ENCODE results near the gene APOBEC3C. TPM values are rescaled to one million over a fixed set of nuclear protein-coding genes. Genes with fewer than 3 reads are reported as not detected.

Gene APOBEC3C
- total RNA-seq = 1.7 and 2.2 TPM in 2 replicates

DNA sequence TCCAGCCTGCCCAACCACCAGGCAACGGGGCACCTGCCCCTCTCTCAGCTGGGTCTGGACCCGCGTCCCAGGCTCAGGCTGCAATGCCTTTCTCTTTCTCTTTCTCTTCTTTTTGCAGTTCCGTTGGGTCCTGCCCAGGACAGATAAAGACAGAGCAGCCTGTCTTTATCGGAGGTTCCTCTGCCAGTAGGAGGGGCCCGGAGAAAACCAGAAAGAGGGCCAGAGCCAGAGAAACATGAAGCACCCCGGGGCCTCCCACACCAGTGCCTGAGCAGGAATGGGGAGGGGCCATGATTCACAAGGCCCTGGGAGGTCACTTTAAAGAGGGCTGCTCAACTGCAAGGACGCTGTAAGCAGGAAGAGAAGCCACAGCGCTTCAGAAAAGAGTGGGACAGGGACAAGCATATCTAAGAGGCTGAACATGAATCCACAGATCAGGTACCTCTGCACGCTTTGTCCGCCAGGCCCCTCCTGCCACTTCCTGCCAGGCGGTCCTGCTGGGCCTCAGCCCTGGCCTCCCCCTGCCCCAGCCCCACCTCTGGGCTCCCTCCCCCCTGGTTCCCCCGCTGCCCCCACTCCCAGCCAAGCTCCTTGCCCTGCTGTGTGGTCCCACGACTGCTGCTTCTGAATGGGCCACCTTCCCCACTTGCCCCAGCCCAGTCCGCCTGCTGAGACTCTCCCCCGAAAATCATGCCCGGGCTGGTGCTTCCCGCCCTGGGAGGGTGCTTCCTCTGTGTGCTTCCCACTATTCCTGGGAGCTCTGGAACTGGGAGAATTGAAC, at the start of gene APOBEC3C:
TSS of gene APOBEC3C (plus strand) at position 316 of the 781 bp plus-strand sequence. CDS start at position 422, 106 bp downstream.

DNA sequence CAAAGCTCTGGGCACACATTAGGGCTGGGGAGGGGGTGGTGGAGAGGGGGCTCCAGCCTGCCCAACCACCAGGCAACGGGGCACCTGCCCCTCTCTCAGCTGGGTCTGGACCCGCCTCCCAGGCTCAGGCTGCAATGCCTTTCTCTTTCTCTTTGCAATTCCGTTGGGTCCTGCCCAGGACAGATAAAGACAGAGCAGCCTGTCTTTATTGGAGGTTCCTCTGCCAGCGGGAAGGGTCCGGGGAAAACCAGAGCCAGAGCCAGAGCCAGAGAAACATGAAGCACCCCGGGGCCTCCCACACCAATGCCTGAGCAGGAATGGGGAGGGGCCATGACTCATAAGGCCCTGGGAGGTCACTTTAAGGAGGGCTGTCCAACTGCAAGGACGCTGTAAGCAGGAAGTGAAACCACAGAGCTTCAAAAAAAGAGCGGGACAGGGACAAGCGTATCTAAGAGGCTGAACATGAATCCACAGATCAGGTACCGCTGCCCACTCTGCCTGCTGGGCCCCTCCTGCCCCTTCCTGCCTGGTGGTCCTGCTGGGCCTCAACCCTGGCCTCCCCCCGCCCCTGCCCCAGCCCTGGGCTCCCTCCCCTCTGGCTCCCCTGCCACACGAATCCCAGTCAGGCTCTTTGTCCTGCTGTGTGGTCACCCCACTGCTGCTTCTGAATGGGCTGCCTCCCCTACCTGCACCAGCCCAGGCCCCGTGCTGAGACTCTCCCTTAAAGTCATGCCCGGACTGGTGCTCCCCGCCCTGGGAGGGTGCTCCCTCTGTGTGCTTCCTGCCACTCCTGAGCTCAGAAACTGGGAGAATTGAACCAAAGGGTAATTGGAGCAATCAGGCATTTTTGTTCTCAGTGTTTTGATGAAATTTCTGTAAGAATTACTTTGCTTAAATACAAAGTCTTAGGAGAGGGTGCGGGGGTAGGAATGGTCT, 31.8 kb upstream of the APOBEC3C start, which contains the start of gene APOBEC3B:
TSS of gene APOBEC3B (plus strand) at position 356 of the 936 bp plus-strand sequence. CDS start at position 463, 107 bp downstream.

DNA sequence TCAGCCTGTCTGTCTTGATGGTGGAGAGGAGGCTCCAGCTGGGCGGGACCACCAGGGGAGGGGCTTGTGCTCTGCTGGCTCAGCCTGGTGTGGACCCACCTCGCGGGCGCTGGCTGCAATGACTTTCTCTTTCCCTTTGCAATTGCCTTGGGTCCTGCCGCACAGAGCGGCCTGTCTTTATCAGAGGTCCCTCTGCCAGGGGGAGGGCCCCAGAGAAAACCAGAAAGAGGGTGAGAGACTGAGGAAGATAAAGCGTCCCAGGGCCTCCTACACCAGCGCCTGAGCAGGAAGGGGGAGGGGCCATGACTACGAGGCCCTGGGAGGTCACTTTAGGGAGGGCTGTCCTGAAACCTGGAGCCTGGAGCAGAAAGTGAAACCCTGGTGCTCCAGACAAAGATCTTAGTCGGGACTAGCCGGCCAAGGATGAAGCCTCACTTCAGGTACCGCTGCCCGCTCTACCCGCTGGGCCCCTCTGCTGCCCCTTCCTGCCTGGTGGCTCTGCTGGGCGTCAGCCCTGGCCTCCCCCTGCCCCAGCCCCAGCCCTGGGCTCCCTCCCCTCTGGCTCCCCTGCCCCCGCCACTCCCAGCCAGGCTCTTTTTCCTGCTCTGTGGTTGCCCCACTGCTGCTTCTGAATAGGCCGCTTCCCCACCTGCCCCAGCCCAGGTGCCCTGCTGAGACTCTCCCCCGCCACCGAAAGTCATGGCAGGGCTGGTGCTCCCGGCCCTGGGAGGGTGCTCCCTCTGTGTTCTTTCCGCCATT, 26.7 kb downstream of the APOBEC3C start, which contains the start of gene APOBEC3F:
TSS of gene APOBEC3F (plus strand) at position 327 of the 759 bp plus-strand sequence. CDS start at position 424, 97 bp downstream.

Other genes with a start within 250 kb of the APOBEC3C start
- gene DNAL4, start 220.1 kb upstream of the APOBEC3C start, total RNA-seq = 14.2 and 15.2 TPM in 2 replicates
- gene NPTXR, start 170.2 kb upstream of the APOBEC3C start, total RNA-seq = 0.18 and 0.47 TPM in 2 replicates
- 25.9 and 30.3 TPM in 2 replicates for gene CBX6, start 142.0 kb upstream of the APOBEC3C start, total RNA-seq
- gene APOBEC3A, start 56.6 kb upstream of the APOBEC3C start, total RNA-seq = not detected in 2 replicates
- gene APOBEC3B, start 31.9 kb upstream of the APOBEC3C start, total RNA-seq = 0.38 and 1.3 TPM in 2 replicates
- gene APOBEC3D, start 6.9 kb downstream of the APOBEC3C start, total RNA-seq = 0.18 and 1.0 TPM in 2 replicates
- gene APOBEC3F, start 26.6 kb downstream of the APOBEC3C start, total RNA-seq = 4.0 and 5.2 TPM in 2 replicates
- gene APOBEC3G, start 63.0 kb downstream of the APOBEC3C start, total RNA-seq = 2.1 and 3.8 TPM in 2 replicates
- not detected in 2 replicates for gene APOBEC3H, start 83.0 kb downstream of the APOBEC3C start, total RNA-seq
- 2.4 and 4.2 TPM in 2 replicates for gene CBX7, start 138.4 kb downstream of the APOBEC3C start, total RNA-seq
- gene PDGFB, start 230.7 kb downstream of the APOBEC3C start, total RNA-seq = 45.0 and 95.6 TPM in 2 replicates